ENCODE measurements around the gene GPANK1.

GPANK1 gene

DNA sequence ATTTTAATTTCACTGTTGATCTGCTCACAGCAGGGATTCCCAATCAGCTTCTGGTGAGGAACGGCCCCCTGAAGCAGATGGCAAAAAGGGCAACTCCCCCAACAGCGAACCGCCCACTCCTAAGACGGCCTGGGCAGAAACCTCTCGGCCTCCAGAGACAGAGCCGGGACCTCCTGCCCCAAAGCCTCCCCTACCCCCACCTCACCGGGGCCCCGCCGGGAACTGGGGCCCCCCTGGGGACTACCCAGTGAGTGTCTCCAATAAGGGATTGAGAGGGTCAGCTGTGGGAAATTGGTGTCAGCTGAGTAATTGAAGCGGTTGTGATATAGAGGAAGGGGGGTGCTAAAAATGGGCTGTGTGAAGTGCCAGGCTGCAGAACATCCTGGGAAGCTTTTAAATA is 37.8 kb downstream of the GPANK1 start:
- no peak for DNase-seq (ENCODE audit: low spot score)
- H3K4me3 ChIP-seq: no peak overlapping the region
- H3K27ac ChIP-seq: no peak overlapping the region
- no peak for TF ChIP-seq CTCF (IDR thresholded peaks at IDR 0.05)

DNA sequence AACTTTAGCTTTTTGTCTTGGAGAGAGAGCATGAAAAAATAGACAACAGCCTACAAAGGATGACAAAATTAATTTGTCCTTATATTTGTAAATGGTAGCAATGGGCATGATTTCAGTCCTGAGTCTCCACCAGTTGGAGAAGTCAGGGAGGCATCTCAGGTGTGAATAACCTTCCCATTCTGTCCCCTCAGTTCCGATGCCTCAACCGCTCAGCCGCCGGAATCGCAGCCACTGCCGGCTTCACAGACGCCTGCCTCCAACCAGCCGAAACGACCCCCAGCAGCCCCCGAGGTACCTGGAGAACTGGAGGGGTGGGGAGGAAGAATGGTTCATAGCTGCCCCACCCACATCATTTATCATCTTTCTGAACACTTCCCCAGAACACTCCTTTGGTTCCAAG is 40.7 kb downstream of the GPANK1 start:
- no peak overlapping the region for H3K4me3 ChIP-seq
- no peak overlapping the region for H3K27ac ChIP-seq
- DNase-seq (ENCODE audit: low spot score): no peak
- no peak for TF ChIP-seq CTCF (IDR thresholded peaks at IDR 0.05)

DNA sequence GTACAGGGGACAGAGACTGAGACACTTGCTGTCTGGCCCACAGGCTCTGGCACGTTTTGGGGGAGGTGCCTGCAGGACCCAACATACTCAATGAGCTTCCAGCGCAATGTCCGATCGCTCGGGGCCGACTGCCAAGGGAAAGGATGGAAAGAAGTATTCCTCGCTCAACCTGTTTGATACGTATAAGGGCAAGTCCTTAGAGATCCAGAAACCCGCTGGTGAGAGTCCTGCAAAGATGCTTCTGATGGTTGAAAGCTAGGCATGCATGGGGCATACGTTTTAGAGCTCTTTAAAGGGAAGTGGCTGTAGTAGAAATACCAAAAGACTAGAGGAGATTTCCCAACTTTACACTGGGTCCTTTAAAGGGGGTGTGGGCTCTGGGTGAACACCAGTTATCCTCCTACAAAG is 42.1 kb downstream of the GPANK1 start:
- no peak for TF ChIP-seq CTCF (IDR thresholded peaks at IDR 0.05)
- H3K4me3 ChIP-seq: peak overlapping the region; percentile 89
- no peak overlapping the region for H3K27ac ChIP-seq
- no peak for DNase-seq (ENCODE audit: low spot score)

GRCh38 chr6:31621991-31622390 is 42.8 kb downstream of the GPANK1 start:
- TF ChIP-seq CTCF (IDR thresholded peaks at IDR 0.05): no peak
- Histone ChIP-seq H3K27ac (peak overlapping the region; percentile 74 to 98), H3K4me3 (peak overlapping the region; percentile 89)
- no peak for DNase-seq (ENCODE audit: low spot score)

DNA sequence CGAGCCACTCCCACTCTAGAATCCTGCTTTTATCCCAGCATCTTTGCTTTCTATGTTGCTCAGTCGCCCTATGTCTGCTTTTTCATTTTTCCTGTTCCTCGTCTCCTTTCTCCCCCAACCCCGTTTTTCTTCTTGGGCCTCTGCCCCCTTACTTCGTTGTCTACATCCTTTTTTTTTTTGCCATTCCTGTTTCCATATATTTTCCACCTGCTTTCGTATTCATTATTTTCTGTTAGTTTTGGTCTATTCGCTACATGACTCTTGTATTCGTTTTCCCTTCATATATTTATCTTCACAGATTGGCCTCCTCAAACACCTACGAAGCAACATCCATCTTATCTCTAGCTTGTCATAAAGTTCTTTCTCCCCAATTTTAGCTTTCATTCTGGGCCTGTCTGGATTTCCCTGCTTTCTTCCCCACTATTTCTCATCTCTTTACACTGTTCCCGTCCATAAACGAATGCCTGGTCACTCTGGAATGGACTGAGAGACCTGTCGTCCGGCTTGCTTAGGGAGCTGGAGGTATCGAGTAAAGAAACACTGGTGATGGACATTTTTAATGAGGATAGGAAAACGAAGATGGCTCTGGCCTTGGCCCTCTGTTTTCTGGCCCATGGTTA is 43.4 kb downstream of the GPANK1 start:
- Histone ChIP-seq H3K27ac (peak overlapping the region; percentile 97 to 98), H3K4me3 (peak overlapping the region; percentile 89)
- TF ChIP-seq CTCF (IDR thresholded peaks at IDR 0.05): no peak
- no peak for DNase-seq (ENCODE audit: low spot score)

- Histone ChIP-seq H3K27ac (peak within 1 kb of the TSS; percentile 97 to 98), H3K4me3 (peak within 1 kb of the TSS; percentile 89)
- peak; percentile 92 for DNase-seq (ENCODE audit: low spot score)
- no peak for TF ChIP-seq CTCF (IDR thresholded peaks at IDR 0.05)
Observed at GRCh38 chr6:31620586-31621319, 44.0 kb downstream of the GPANK1 start, which contains the start of gene PRRC2A. Gene PRRC2A (plus strand): TSS chr6:31620715. CDS start chr6:31622790, 2,075 bp downstream.
